Heart right ventricle (tissue), 16 donors: ENCODE data around the gene SPATA3. TPM values are rescaled to one million over a fixed set of nuclear protein-coding genes. Genes with fewer than 3 reads are reported as not detected.

ENCODE experiments used
- ATAC-seq, 8 donors: fragments of 200-7000 bp; cut with Tn5 transposase; one replicate each; pipeline ENCODE4 v1.9.1; 2020; ENCODE audit warnings: mild to moderate bottlenecking in 8 of 8, moderate library complexity in 8 of 8, moderate number of reproducible peaks in 1 of 8
- DNase-seq, 2 donors: peaks; one replicate each; pipeline ENCODE4 v3.0.0-alpha.2; 2020
- H3K27ac ChIP-seq, 10 donors: fragments of 200-600 bp; sonication (generic) in 2 of 10; one replicate each; pipeline versions ENCODE4 v1.5.0 to v1.8.0; 2020 to 2022; ENCODE audit warnings: mild to moderate bottlenecking in 3 of 10
- H3K27me3 ChIP-seq, 7 donors: fragments of 200-600 bp; one replicate each; pipeline ENCODE4 v1.8.0; 2021 to 2022; ENCODE audit warnings: mild to moderate bottlenecking in 2 of 7
- H3K36me3 ChIP-seq, 9 donors: fragments of 200-600 bp; sonication (generic) in 1 of 9; one replicate each; pipeline versions ENCODE4 v1.5.0 to v1.8.0; 2020 to 2022; ENCODE audit warnings: mild to moderate bottlenecking in 2 of 9
- H3K4me1 ChIP-seq, 9 donors: fragments of 200-600 bp; sonication (generic) in 1 of 9; one replicate each; pipeline versions ENCODE4 v1.5.0 to v1.8.0; 2020 to 2022; ENCODE audit warnings: mild to moderate bottlenecking in 4 of 9
- H3K4me3 ChIP-seq, 10 donors: fragments of 200-600 bp; sonication (generic) in 2 of 10; one replicate each; pipeline versions ENCODE4 v1.5.0 to v1.8.0; 2020 to 2022; ENCODE audit warnings: mild to moderate bottlenecking in 7 of 10, moderate library complexity in 2 of 10
- H3K9me3 ChIP-seq, 11 donors: fragments of 200-600 bp in 10 of 11; sonication (generic) in 2 of 11; one replicate each; pipeline versions ENCODE4 v1.5.0 to v1.8.0; 2013 to 2022; ENCODE audit warnings: mild to moderate bottlenecking in 2 of 11, control low read depth in 1 of 11, moderate library complexity in 1 of 11
- CTCF ChIP-seq, 9 donors: fragments of 200-600 bp; sonication (generic) in 2 of 9; IDR thresholded peaks; one replicate each; pipeline versions ENCODE4 v1.5.0 to v1.8.0; 2021 to 2022; ENCODE audit warnings: antibody characterized with exemption in 9 of 9, mild to moderate bottlenecking in 5 of 9, moderate library complexity in 1 of 9
- WGBS, 2 donors: extraction: QIAGEN DNeasy Blood & Tissue Kit; methylation state at CpG; one replicate each; pipeline ENCODE4 v1.1.7; 2013; ENCODE audit warnings: inconsistent platforms in 1 of 2; 5-methylcytosine and 5-hydroxymethylcytosine counted together
- intact Hi-C, 10 donors: fragments of 100-400 bp; cut with DNase I; formaldehyde crosslinking; loops; one replicate each; pipeline versions ENCODE4 v1.11.1 to v1.14.2; 2022
- polyA plus RNA-seq, 2 donors: library from polyadenylated mRNA; stranded (reverse); fragments of 200-250 nt; gene quantifications; one replicate each; pipeline ENCODE4 v1.2.3, GENCODE V29; 2013
- total RNA-seq, 10 donors: library from RNA; stranded (reverse); fragmentation: NEBNext Ultra II Directional in 3 of 10; extraction: Animal tissue kit (Norgen Biotek cat#: 25700) in 3 of 10; gene quantifications; one replicate each; pipeline versions ENCODE4 v1.2.1 to v1.2.4, GENCODE V29; 2021 to 2023
- donor health status: Arrhythmogenic right ventricular cardiomyopathy.
- donor health status: ischemic (EF 13 %, LVEDD 7.1; RV severe dilation, severe dysfunction).
- donor health status: healthy with polysubstance abuse.
- donor health status: DM: no; HTN: yes; CAD: no.
- donor health status: DM: no; HTN: no; CAD: no.
- donor health status: ischemic (EF 25% LVEDD 6.9; RV normal size, moderate dysfunction).
- donor health status: ischemic (EF 25% LVEDD 5.7; RV mildly dilated, moderate dysfunction).
- donor health status: healthy.
- donor health status: DM: yes; HTN: yes; CAD: no.
- donor health status: Ischemic cardiomyopathy.
- donor health status: ischemic (EF 35%, LVEDD 5.7; RV mildly dilated, moderate dysfunction).
- donor health status: nonischemic (EF 11% LVEDD 7.7; RV severe dilation, severe dysfunction).
- donor health status: DM: yes; HTN: yes; CAD: no.
- donor health status: PGD.
- donor health status: ischemic (EF 29% LVEDD 5.4; RV normal size, mild dysfunction).
- donor health status: nonischemic (EF 23%, LVEDD 6.1; RV moderate dilation, normal function).

Gene SPATA3
- total and polyA plus RNA-seq, 12 donors: not detected

- TF ChIP-seq CTCF (IDR thresholded peaks at IDR 0.05): no peak
- peaks cover 0 to 25% (median 0%) of the 10 kb centered on the region in 7 donors for H3K27me3 ChIP-seq
- H3K27ac ChIP-seq: no peak overlapping the region
- ATAC-seq: no peak
- 76 to 80% methylated on average over 5 of the region's 5 CpGs for WGBS, 2 donors
- no peak for DNase-seq
- no peaks in the 10 kb centered on the region for H3K9me3 ChIP-seq
- no peaks in the 10 kb centered on the region for H3K36me3 ChIP-seq
- intact Hi-C loops: no loop called here
- H3K4me3 ChIP-seq: no peak overlapping the region
- peaks cover 0 to 12% (median 0%) of the 10 kb centered on the region in 9 donors for H3K4me1 ChIP-seq
These were observed 23.9 kb upstream of the SPATA3 start for GRCh38 chr2:230972046-230972445.

GRCh38 chr2:230974096-230974913, 21.6 kb upstream of the SPATA3 start:
- intact Hi-C loops: no loop called here

GRCh38 chr2:230975927-230976326, 20.0 kb upstream of the SPATA3 start:
- no peaks in the 10 kb centered on the region for H3K36me3 ChIP-seq
- 88 to 93% methylated on average over 11 of the region's 11 CpGs for WGBS, 2 donors
- DNase-seq: no peak
- H3K4me1 ChIP-seq: peaks cover 0 to 12% (median 0%) of the 10 kb centered on the region in 9 donors
- H3K27ac ChIP-seq: no peak overlapping the region
- no peak overlapping the region for H3K4me3 ChIP-seq
- intact Hi-C loops: no loop called here
- H3K9me3 ChIP-seq: no peaks in the 10 kb centered on the region
- no peak for TF ChIP-seq CTCF (IDR thresholded peaks at IDR 0.05)
- H3K27me3 ChIP-seq: peaks cover 0 to 34% (median 0%) of the 10 kb centered on the region in 7 donors
- ATAC-seq: no peak

More at GRCh38 chr2:230974096-230974913, 21.6 kb upstream of the SPATA3 start:
- TF ChIP-seq CTCF (IDR thresholded peaks at IDR 0.05): no peak
- WGBS, 2 donors: 85 to 90% methylated on average over 17 of the region's 17 CpGs
- no peak for DNase-seq
- Histone ChIP-seq H3K27ac (no peak overlapping the region), H3K4me3 (no peak overlapping the region), H3K4me1 (peaks cover 0 to 12% (median 0%) of the 10 kb centered on the region in 9 donors), H3K27me3 (peaks cover 0 to 34% (median 0%) of the 10 kb centered on the region in 7 donors), H3K9me3 (no peaks in the 10 kb centered on the region), H3K36me3 (no peaks in the 10 kb centered on the region)
- peak in 1 of 8 donors; percentile 49 for ATAC-seq

DNA sequence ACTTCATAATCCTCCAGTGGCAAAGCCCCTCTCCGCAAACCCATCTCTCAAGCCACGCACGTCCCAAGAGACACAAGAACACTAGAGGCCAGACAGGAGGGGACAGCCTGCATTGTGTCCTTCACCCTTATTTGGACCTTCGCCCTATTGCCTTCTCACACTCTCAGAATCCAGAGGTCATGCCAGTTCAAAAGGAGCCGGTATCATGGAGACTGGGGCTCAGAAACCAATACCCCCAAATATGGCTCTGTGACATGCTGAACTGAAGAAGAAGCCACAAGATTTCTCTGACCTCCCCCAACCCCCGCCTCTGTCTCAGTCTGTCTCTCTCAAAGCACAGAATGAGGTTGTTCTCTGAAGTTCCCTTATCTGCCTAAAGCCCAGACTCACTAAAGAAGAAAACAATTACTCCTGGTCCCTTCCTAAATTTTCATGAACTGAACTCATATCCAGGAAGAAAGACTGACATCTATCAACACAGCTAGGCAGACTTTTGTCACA, 19.2 kb upstream of the SPATA3 start:
- Histone ChIP-seq H3K36me3 (no peaks in the 10 kb centered on the region), H3K9me3 (no peaks in the 10 kb centered on the region), H3K27me3 (peaks cover 0 to 34% (median 0%) of the 10 kb centered on the region in 7 donors), H3K4me1 (peaks cover 0 to 12% (median 0%) of the 10 kb centered on the region in 9 donors), H3K27ac (no peak overlapping the region), H3K4me3 (no peak overlapping the region)
- 79 to 82% methylated on average over 6 of the region's 6 CpGs for WGBS, 2 donors
- ATAC-seq (no peak), DNase-seq (no peak)
- no peak for TF ChIP-seq CTCF (IDR thresholded peaks at IDR 0.05)
- intact Hi-C loops: no loop called here
